Smooth muscle cell (in vitro differentiated cells): ENCODE measurements around the gene PAQR4. TPM values are rescaled to one million over a fixed set of nuclear protein-coding genes. Genes with fewer than 3 reads are reported as not detected.

Experiments
- DNase-seq: peaks from one replicate; lab custom pipeline; 2025; ENCODE audit not compliant: unreplicated experiment; lab: John Stamatoyannopoulos, UW
- H2AFZ ChIP-seq: fragments of 200-600 bp; sonication (generic); 2 replicates; pipeline ENCODE4 v1.6.0; 2016; ENCODE audit warnings: antibody characterized with exemption, low read depth, mild to moderate bottlenecking
- H3F3A ChIP-seq: fragments of 200-600 bp; sonication (generic); 2 replicates; pipeline ENCODE4 v1.6.0; 2017; ENCODE audit warnings: antibody characterized with exemption, low read depth
- H3K27ac ChIP-seq: fragments of 200-600 bp; sonication (generic); 2 replicates; pipeline ENCODE4 v1.5.1; 2016; ENCODE audit warnings: low read depth, mild to moderate bottlenecking
- H3K27me3 ChIP-seq: fragments of 200-600 bp; sonication (generic); 2 replicates; pipeline ENCODE4 v1.6.1; 2016; ENCODE audit warnings: low read depth, mild to moderate bottlenecking
- H3K36me3 ChIP-seq: fragments of 200-600 bp; sonication (generic); 2 replicates; pipeline ENCODE4 v1.5.1; 2016; ENCODE audit warnings: low read depth
- H3K4me1 ChIP-seq: fragments of 200-600 bp; sonication (generic); 2 replicates; pipeline ENCODE4 v1.5.1; 2016; ENCODE audit warnings: low read depth
- H3K4me2 ChIP-seq: fragments of 200-600 bp; sonication (generic); 2 replicates; pipeline ENCODE4 v1.6.0; 2016; ENCODE audit warnings: mild to moderate bottlenecking
- H3K4me3 ChIP-seq: fragments of 200-600 bp; sonication (generic); 2 replicates; pipeline ENCODE4 v1.5.1; 2016; ENCODE audit warnings: mild to moderate bottlenecking
- H3K79me2 ChIP-seq: fragments of 200-600 bp; sonication (generic); 2 replicates; pipeline ENCODE4 v1.6.0; 2016; ENCODE audit warnings: low read depth, mild to moderate bottlenecking
- H3K9ac ChIP-seq: fragments of 200-600 bp; sonication (generic); 2 replicates; pipeline ENCODE4 v1.6.0; 2016; ENCODE audit warnings: low read depth
- H3K9me3 ChIP-seq: fragments of 200-600 bp; sonication (generic); replicated peaks from 2 replicates; pipeline ENCODE4 v1.5.1; 2016; ENCODE audit warnings: low read depth
- H4K20me1 ChIP-seq: fragments of 200-600 bp; sonication (generic); 2 replicates; pipeline ENCODE4 v1.6.0; 2016; ENCODE audit warnings: low read depth
- CTCF ChIP-seq: fragments of 200-600 bp; sonication (generic); IDR thresholded peaks from 2 replicates; pipeline ENCODE4 v1.5.1; 2017; ENCODE audit warnings: borderline replicate concordance, mild to moderate bottlenecking, antibody characterized with exemption; ENCODE audit not compliant: insufficient read depth, poor library complexity, severe bottlenecking
- WGBS: methylation state at CpG from one replicate; pipeline ENCODE4 v1.1.7; 2016; ENCODE audit warnings: low lambda C conversion rate; 5-methylcytosine and 5-hydroxymethylcytosine counted together
- polyA plus RNA-seq: library from polyadenylated mRNA; unstranded; fragments of >200 nt; fragmentation: Nextera tagmentation; extraction: Ambion mirVana; gene quantifications from 2 replicates; pipeline ENCODE4 v1.2.1, GENCODE V29; 2016
- total RNA-seq: library from RNA; depleted of rRNA; stranded (reverse); fragments of >200 nt; gene quantifications from 2 replicates; pipeline ENCODE4 v1.2.3, GENCODE V29; 2014

Gene PAQR4
- total RNA-seq = 4.6 and 4.8 TPM in 2 replicates
- polyA plus RNA-seq = 7.9 and 9.3 TPM in 2 replicates

GRCh38 chr16:2968738-2969544 is at the start of gene PAQR4:
PAQR4 (plus strand) TSS chr16:2969348; CDS start chr16:2969675, 327 bp downstream.
- Histone ChIP-seq H3K27me3 (peaks cover 40% of the 10 kb centered on the region), H3K4me3 (peak within 1 kb of the TSS; percentile 63), H2AFZ (peak within 1 kb of the TSS; percentile 84), H4K20me1 (peaks cover 11% of the 10 kb centered on the region), H3K9ac (no peak within 1 kb of the TSS), H3K79me2 (no peaks in the 10 kb centered on the region), H3K4me1 (peaks cover 8% of the 10 kb centered on the region), H3K4me2 (peak within 1 kb of the TSS; percentile 98), H3K36me3 (no peaks in the 10 kb centered on the region), H3K27ac (no peak within 1 kb of the TSS), H3F3A (no peaks in the 10 kb centered on the region), H3K9me3 (no peaks in the 10 kb centered on the region)
- DNase-seq = peak; percentile 90
- 2% methylated on average over 89 of the region's 98 CpGs for WGBS
- no peak for TF ChIP-seq CTCF

DNA sequence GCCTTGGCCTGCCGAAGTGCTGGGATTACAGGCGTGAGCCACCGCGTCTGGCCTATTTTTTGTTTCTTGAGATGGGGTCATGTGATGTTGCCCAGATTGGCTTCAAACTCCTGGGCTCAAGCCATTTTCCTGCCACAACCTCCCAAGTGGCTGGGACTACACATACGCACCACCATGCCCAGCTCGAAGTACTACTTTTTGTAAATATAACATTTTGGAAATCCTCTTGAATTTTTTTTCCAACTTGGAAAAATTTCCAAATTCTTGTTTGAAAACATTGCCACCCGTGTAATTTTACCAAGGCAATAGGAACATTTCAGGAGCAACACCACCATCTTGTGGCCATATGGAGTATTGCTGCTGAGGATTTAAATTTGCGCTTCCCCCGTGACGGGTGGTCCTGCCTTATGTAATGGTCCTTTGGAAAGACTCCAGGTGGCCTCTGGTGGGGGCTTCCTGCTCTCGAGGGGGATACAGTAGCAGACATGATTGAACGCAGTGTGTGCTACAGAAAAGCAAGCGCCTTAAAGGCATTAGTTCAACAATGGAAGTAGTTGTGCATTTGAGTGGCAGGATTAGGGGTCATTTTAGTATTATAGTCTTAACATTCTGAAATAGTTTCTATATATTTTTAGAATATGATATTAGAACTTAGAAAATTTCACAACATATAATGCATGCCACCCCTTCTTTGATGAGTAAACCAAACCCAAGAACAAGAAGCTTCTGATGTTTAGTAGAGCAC is 49.5 kb upstream of the PAQR4 start:
- peak; percentile 93 for TF ChIP-seq CTCF
- no peak overlapping the region for H3K4me2 ChIP-seq
- no peak overlapping the region for H2AFZ ChIP-seq
- WGBS = 22% methylated on average over 13 of the region's 13 CpGs
- no peaks in the 10 kb centered on the region for H3K79me2 ChIP-seq
- no peaks in the 10 kb centered on the region for H3K27me3 ChIP-seq
- H3K36me3 ChIP-seq = no peaks in the 10 kb centered on the region
- H3F3A ChIP-seq = no peaks in the 10 kb centered on the region
- H3K4me1 ChIP-seq = no peaks in the 10 kb centered on the region
- H3K9ac ChIP-seq = no peak overlapping the region
- H3K9me3 ChIP-seq = no peaks in the 10 kb centered on the region
- H3K4me3 ChIP-seq = no peak overlapping the region
- DNase-seq = peak; percentile 11
- H3K27ac ChIP-seq = no peak overlapping the region
- peaks cover 8% of the 10 kb centered on the region for H4K20me1 ChIP-seq

- Histone ChIP-seq H3K4me1 (no peaks in the 10 kb centered on the region), H3K79me2 (no peaks in the 10 kb centered on the region), H3K36me3 (no peaks in the 10 kb centered on the region), H3K9me3 (no peaks in the 10 kb centered on the region), H2AFZ (no peak overlapping the region), H3F3A (no peaks in the 10 kb centered on the region), H4K20me1 (peaks cover 16% of the 10 kb centered on the region), H3K4me2 (no peak overlapping the region), H3K4me3 (no peak overlapping the region), H3K27ac (no peak overlapping the region), H3K9ac (no peak overlapping the region), H3K27me3 (no peaks in the 10 kb centered on the region)
- WGBS = 96% methylated on average over 14 of the region's 14 CpGs
- no peak for TF ChIP-seq CTCF
- no peak for DNase-seq
Measured at GRCh38 chr16:2923481-2923880, 45.7 kb upstream of the PAQR4 start.
